HepG2 (cell line): ENCODE results near the gene ANO9. TPM values are rescaled to one million over a fixed set of nuclear protein-coding genes. Genes with fewer than 3 reads are reported as not detected.

Experiments used
- ATAC-seq: fragments of 200-7000 bp; cut with Tn5 transposase; 3 replicates; pipeline ENCODE4 v1.9.1; 2020; ENCODE audit warnings: mild to moderate bottlenecking, moderate library complexity
- BruUV-seq: library from RNA; stranded (reverse); fragments of 400-500 nt; replicated peaks from 2 replicates; lab custom pipeline; 2021; lab: Mats Ljungman, UMichigan
- CTCF ChIA-PET: fragments of 300-600 bp; formaldehyde crosslinking; extraction: SDS; loops from one replicate; lab custom pipeline; 2021; ENCODE audit warnings: low total read pairs, inconsistent platforms, low intra/inter-chr PET ratio; lab: Yijun Ruan, JAX
- POLR2A ChIA-PET: fragments of 350-600 bp; sonication (Branson Sonifier 250); formaldehyde crosslinking; loops from one replicate; lab custom pipeline; 2020; ENCODE audit warnings: antibody characterized with exemption, inconsistent platforms; lab: Yijun Ruan, JAX
- DNase-seq: peaks from one replicate; pipeline ENCODE4 v3.0.0-alpha.2; 2015; ENCODE audit warnings: low spot score
- FAIRE-seq: peaks from 3 replicates; lab custom pipeline; 2011; peaks lifted over from hg19 to GRCh38; lab: Jason Lieb, UNC
- H2AFZ ChIP-seq: one replicate; pipeline ENCODE4 v1.6.1; 2011; ENCODE audit warnings: low read length, inconsistent platforms
- H3K27ac ChIP-seq: fragments of 300-600 bp; 3 replicates; pipeline ENCODE4 v1.8.0; 2011; ENCODE audit warnings: mixed run types, mild to moderate bottlenecking, mixed read lengths, low read length, inconsistent platforms; ENCODE audit not compliant: insufficient read depth; ENCODE audit errors: extremely low read length
- H3K27me3 ChIP-seq, 2 experiments: fragments of 200-600 bp in 1 of 2; 2 replicates in 1 of 2; 3 replicates in 1 of 2; pipeline versions ENCODE4 v1.6.0 to v1.8.0; 2011; ENCODE audit warnings: low read length in 2 of 2, mild to moderate bottlenecking in 2 of 2, moderate library complexity in 2 of 2, inconsistent platforms in 1 of 2; ENCODE audit not compliant: insufficient read depth in 2 of 2, control insufficient read depth in 1 of 2
- H3K36me3 ChIP-seq, 2 experiments: fragments of 200-600 bp in 1 of 2; replicated peaks in 1 of 2; 2 replicates in 1 of 2; 3 replicates in 1 of 2; pipeline versions ENCODE4 v1.5.1 to v1.8.0; 2011; ENCODE audit warnings: low read length in 2 of 2, inconsistent platforms in 1 of 2; ENCODE audit not compliant: insufficient read depth in 2 of 2, control insufficient read depth in 1 of 2
- H3K4me1 ChIP-seq: 2 replicates; pipeline ENCODE4 v1.5.1; 2012; ENCODE audit warnings: low read length, inconsistent platforms; ENCODE audit not compliant: insufficient read depth
- H3K4me2 ChIP-seq: 2 replicates; pipeline ENCODE4 v1.6.0; 2011; ENCODE audit warnings: low read depth, low read length, inconsistent platforms
- H3K4me3 ChIP-seq, 3 experiments: fragments of 200-600 bp in 1 of 3; sonication (generic), shearing (Covaris generic) in 1 of 3; replicated peaks in 1 of 3; 2 replicates each; pipeline ENCODE4 v1.5.1; 2011 to 2016; ENCODE audit warnings: low read length in 3 of 3, inconsistent platforms in 2 of 3, low read depth in 2 of 3, mild to moderate bottlenecking in 2 of 3, control low read depth in 1 of 3, mixed read lengths in 1 of 3; ENCODE audit not compliant: insufficient read depth in 1 of 3
- H3K79me2 ChIP-seq: one replicate; pipeline ENCODE4 v1.6.1; 2011; ENCODE audit warnings: low read length, inconsistent platforms; ENCODE audit not compliant: insufficient read depth
- H3K9ac ChIP-seq: 2 replicates; pipeline ENCODE4 v1.6.0; 2011; ENCODE audit warnings: mild to moderate bottlenecking, low read depth, low read length, inconsistent platforms; ENCODE audit not compliant: insufficient read depth
- H3K9me3 ChIP-seq: 2 replicates; pipeline ENCODE4 v1.5.1; 2012; ENCODE audit warnings: mild to moderate bottlenecking, low read length
- H4K20me1 ChIP-seq: 2 replicates; pipeline ENCODE4 v1.6.0; 2011; ENCODE audit warnings: inconsistent platforms, mild to moderate bottlenecking, low read length, moderate library complexity; ENCODE audit not compliant: insufficient read depth
- AGO2 ChIP-seq: fragments of 200-400 bp; formaldehyde crosslinking; optimal IDR thresholded peaks from 2 replicates; pipeline ENCODE3; 2017; ENCODE audit warnings: mild to moderate bottlenecking, low read depth, low read length, moderate library complexity
- ARNT ChIP-seq: fragments of 450-650 bp; IDR thresholded peaks from 2 replicates; pipeline ENCODE4 v1.6.1; 2017
- HNRNPK ChIP-seq: fragments of 200-400 bp; formaldehyde crosslinking; IDR thresholded peaks from 2 replicates; pipeline ENCODE4 v1.6.1; 2018; ENCODE audit warnings: low read length, low read depth, moderate library complexity, mild to moderate bottlenecking; ENCODE audit not compliant: poor library complexity, severe bottlenecking
- HNRNPL ChIP-seq: fragments of 200-400 bp; formaldehyde crosslinking; IDR thresholded peaks from 2 replicates; pipeline ENCODE4 v1.6.1; 2017; ENCODE audit warnings: mild to moderate bottlenecking, low read depth, low read length
- IKZF4 ChIP-seq: sonication (generic); formaldehyde crosslinking; IDR thresholded peaks from 2 replicates; pipeline ENCODE4 v1.5.1; 2020; ENCODE audit warnings: borderline replicate concordance, mild to moderate bottlenecking, low read depth, missing genetic modification reagents; ENCODE audit errors: not compliant biosample characterization
- PAX8 ChIP-seq: sonication (generic); formaldehyde crosslinking; IDR thresholded peaks from 2 replicates; pipeline ENCODE4 v1.8.0; 2022; ENCODE audit warnings: mild to moderate bottlenecking, missing genetic modification reagents, borderline replicate concordance
- SALL1 ChIP-seq: sonication (generic); formaldehyde crosslinking; IDR thresholded peaks from 2 replicates; pipeline ENCODE4 v1.8.0; 2022; ENCODE audit warnings: mild to moderate bottlenecking, missing genetic modification reagents
- TAF15 ChIP-seq: fragments of 200-400 bp; formaldehyde crosslinking; IDR thresholded peaks from one replicate; pipeline ENCODE4 v1.6.1; 2018; ENCODE audit warnings: mild to moderate bottlenecking, low read depth, low read length; ENCODE audit not compliant: poor library complexity, severe bottlenecking
- ZFY ChIP-seq: sonication (generic); formaldehyde crosslinking; IDR thresholded peaks from 2 replicates; pipeline ENCODE4 v1.4.0; 2020; ENCODE audit warnings: missing genetic modification reagents
- ZNF232 ChIP-seq: sonication (generic); formaldehyde crosslinking; IDR thresholded peaks from 2 replicates; pipeline ENCODE4 v1.4.0; 2020; ENCODE audit warnings: missing genetic modification reagents, borderline replicate concordance
- ZNF598 ChIP-seq: sonication (generic); formaldehyde crosslinking; IDR thresholded peaks from 2 replicates; pipeline ENCODE4 v1.5.1; 2020; ENCODE audit warnings: mild to moderate bottlenecking, missing genetic modification reagents, borderline replicate concordance
- ZNF614 ChIP-seq: IDR thresholded peaks from 2 replicates; pipeline ENCODE4 v1.6.1; 2018; ENCODE audit warnings: missing biosample characterization, missing genetic modification reagents, inconsistent platforms, borderline replicate concordance
- WGBS: methylation state at CpG from one replicate; pipeline ENCODE4 v1.1.6; 2017; ENCODE audit warnings: low lambda C conversion rate; 5-methylcytosine and 5-hydroxymethylcytosine counted together
- in situ Hi-C: cut with HindIII; loops from 2 replicates; pipeline ENCODE4 v1.10.0; 2017; ENCODE audit warnings: low pct_unique_long_range_greater_than_20kb; ENCODE audit not compliant: extremely low pct_ligation_motif_present
- intact Hi-C: fragments of 100-400 bp; cut with micrococcal nuclease; formaldehyde crosslinking; loops from one replicate; pipeline ENCODE4 v1.10.0; 2022; ENCODE audit not compliant: unreplicated experiment
- polyA plus RNA-seq, 8 experiments: library from polyadenylated mRNA; depleted of rRNA in 3 of 8; stranded (reverse) in 7 of 8; unstranded in 1 of 8; fragments of >200 nt; fragmentation: Illumina TruSeq in 4 of 8; extraction: Trizol in 4 of 8; gene quantifications; 2 replicates each; pipeline versions ENCODE4 v1.2.1 to v1.2.3, GENCODE V29; 2011 to 2016; ENCODE audit warnings: low read depth in 4 of 8, missing spikeins in 1 of 8, mixed read lengths in 1 of 8; ENCODE audit not compliant: insufficient read depth in 1 of 8
- total RNA-seq, 5 experiments: library from RNA; depleted of rRNA; stranded (reverse); fragments of >200 nt; fragmentation: Illumina TruSeq; extraction: Trizol; gene quantifications; 2 replicates each; pipeline ENCODE4 v1.2.3, GENCODE V29; 2016; ENCODE audit warnings: low read depth in 1 of 5
- TF ChIP-seq, protein P1 (sequence below): sonication (generic); formaldehyde crosslinking; IDR thresholded peaks from 2 replicates; pipeline ENCODE4 v1.5.0; 2020; ENCODE audit warnings: missing genetic modification reagents, mild to moderate bottlenecking, borderline replicate concordance
- TF ChIP-seq, protein P2 (sequence below), 2 experiments: sonication (generic) in 1 of 2; formaldehyde crosslinking in 1 of 2; IDR thresholded peaks; 2 replicates each; pipeline versions ENCODE4 v1.5.1 to v1.6.1; 2011 to 2020; ENCODE audit warnings: borderline replicate concordance in 1 of 2, low read depth in 1 of 2, low read length in 1 of 2, mild to moderate bottlenecking in 1 of 2, missing genetic modification reagents in 1 of 2, moderate library complexity in 1 of 2

Gene ANO9
- total and polyA plus RNA-seq, 2 of the 13 experiments (the other 11 are each of a cell fraction or from before 2014, with no cell fraction given) = 8.9 to 14.3 TPM

DNA sequence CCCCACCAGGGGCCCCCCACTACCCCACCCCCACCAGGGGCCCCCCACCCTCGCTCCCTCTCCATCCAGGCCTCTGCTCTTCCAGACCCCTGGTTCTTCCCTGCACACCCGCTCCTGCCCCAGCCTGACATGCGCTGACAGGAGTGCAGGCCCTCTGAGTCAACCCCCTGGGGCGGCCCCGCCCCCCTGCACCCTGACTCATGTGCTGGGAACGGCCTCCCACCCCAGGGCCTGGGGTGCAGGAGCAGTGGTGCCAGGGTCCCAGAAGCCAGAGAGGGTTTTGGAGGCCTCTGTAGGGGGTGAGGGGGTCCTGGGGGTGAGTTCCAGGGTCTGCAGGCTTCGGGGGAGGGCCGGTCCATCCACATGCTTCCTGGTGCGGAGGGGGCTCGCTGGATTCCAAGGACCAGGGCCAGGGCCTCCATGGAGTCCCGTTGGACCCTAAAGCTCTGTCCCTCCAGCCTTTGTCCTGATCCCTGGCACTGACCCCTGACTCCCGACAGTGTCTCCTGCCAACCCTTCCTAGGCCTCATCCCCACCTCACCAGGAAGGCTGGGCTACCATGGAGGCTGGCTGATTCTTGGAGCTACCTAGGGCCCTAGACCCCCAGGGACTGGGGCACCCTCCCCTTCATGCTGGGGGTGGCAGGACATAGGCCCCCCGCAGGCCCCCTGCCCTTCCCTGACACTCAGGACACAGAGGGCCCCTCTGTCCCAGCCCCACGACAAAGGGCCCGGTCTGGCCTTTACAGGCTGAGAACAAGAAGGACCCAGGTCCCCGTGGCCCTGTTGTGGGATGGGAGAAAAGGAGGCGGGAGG is 48.4 kb downstream of the ANO9 start (continued):
- TF ChIP-seq, protein P1, sequence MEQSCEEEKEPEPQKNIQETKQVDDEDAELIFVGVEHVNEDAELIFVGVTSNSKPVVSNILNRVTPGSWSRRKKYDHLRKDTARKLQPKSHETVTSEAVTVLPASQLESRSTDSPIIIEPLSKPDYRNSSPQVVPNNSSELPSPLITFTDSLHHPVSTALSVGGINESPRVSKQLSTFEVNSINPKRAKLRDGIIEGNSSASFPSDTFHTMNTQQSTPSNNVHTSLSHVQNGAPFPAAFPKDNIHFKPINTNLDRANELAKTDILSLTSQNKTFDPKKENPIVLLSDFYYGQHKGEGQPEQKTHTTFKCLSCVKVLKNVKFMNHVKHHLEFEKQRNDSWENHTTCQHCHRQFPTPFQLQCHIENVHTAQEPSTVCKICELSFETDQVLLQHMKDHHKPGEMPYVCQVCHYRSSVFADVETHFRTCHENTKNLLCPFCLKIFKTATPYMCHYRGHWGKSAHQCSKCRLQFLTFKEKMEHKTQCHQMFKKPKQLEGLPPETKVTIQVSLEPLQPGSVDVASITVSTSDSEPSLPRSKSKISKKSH (CRISPR knock-in tag) = peak; percentile 37; the same call in 1 of the 2 replicates

DNA sequence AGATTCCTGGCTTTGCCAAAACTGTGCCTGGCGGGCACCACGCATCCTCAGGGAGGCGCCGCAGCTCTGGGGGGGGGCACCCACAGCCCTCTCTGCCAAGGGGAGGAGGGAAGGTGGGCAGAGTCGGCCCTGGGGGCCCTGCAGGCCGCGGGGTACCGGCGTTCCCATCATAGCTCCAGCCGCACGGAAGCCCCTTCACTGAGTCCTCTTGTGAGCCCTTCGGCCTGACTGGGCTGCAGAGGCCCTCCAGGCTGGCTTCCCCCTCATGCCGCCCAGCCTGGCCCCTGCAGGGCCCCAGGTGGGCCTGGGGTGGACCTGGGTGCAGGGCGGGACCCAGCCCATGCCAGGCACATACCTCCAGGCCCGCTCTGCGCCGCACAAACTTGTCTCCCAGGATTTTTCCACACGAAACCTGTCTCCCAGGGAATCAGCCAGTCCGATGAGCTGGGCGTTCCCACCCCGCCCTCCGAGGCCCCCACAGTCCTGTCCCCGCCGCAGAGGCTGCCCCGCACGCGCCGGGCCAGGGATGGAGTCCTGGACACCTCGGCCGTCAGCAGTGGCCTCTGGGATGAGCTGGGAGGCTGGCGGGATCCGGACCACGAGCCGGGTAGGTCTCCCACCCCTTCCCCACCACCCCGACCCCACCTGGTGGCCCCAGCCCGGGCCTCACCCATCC is 49.6 kb downstream of the ANO9 start:
- no peak for DNase-seq
- Histone ChIP-seq H3K79me2 (peaks cover 8% of the 10 kb centered on the region), H3K9me3 (no peaks in the 10 kb centered on the region), H2AFZ (no peak overlapping the region), H3K27ac (no peak overlapping the region), H3K4me2 (peak overlapping the region; percentile 90), H3K4me3 (peak overlapping the region in 1 of 3 experiments; percentile 75; a peak in 1 of 6 replicates), H3K4me1 (peaks cover 70% of the 10 kb centered on the region), H3K9ac (no peak overlapping the region), H3K27me3 (peaks cover 2 to 14% of the 10 kb centered on the region in 2 experiments; a peak in 4 of 5 replicates), H4K20me1 (no peaks in the 10 kb centered on the region), H3K36me3 (no peaks in the 10 kb centered on the region)
- in situ Hi-C loops = no loop called here
- WGBS = 43% methylated on average over 6 of the region's 36 CpGs
- intact Hi-C loops = loop anchor here (2.0 kb wide), 1 partner anchor 17 kb away; no protein-coding TSS in a partner anchor
- ATAC-seq = no peak
- BruUV-seq = no TSS peak
- ChIA-PET POLR2A (interaction anchor here (0.9 to 2.6 kb wide), 3 partner anchors 17 to 57 kb away, joined by 3 to 15 read pairs (median 3); no protein-coding TSS in a partner anchor), CTCF (no interaction called here)
- no peak for FAIRE-seq
- TF ChIP-seq, protein P2, sequence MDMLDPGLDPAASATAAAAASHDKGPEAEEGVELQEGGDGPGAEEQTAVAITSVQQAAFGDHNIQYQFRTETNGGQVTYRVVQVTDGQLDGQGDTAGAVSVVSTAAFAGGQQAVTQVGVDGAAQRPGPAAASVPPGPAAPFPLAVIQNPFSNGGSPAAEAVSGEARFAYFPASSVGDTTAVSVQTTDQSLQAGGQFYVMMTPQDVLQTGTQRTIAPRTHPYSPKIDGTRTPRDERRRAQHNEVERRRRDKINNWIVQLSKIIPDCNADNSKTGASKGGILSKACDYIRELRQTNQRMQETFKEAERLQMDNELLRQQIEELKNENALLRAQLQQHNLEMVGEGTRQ (IDR thresholded peaks at IDR 0.05; ENCODE audit: low read depth, low read length) = no peak
- TF ChIP-seq, protein P2 (CRISPR knock-in tag; IDR thresholded peaks at IDR 0.05; ENCODE audit: borderline replicate concordance) = no peak
- TF ChIP-seq HNRNPL (0 out of 2 replicates have a peak, but pooled peaks have one; percentile 20), ZNF614 (CRISPR knock-in tag) (no peak), HNRNPK (peak; percentile 48), IKZF4 (no peak), ARNT (no peak), PAX8 (CRISPR knock-in tag) (no peak), SALL1 (CRISPR knock-in tag) (0 out of 2 replicates have a peak, but pooled peaks have one; percentile 3), ZFY (0 out of 2 replicates have a peak, but pooled peaks have one; percentile 25), TAF15 (no peak), AGO2 (peak; percentile 35), ZNF598 (CRISPR knock-in tag) (no peak), ZNF232 (CRISPR knock-in tag) (no peak)
